KOPT-K1 (cell line): Measurements from ENCODE around the gene HOXB8.

Experiments used
- H3K27ac ChIP-seq: fragments of 200-600 bp; sonication (generic); 2 replicates; pipeline ENCODE4 v1.5.1; 2016; ENCODE audit warnings: antibody characterized with exemption, mild to moderate bottlenecking, low read depth, low read length; ENCODE audit not compliant: poor library complexity, severe bottlenecking
- H3K36me3 ChIP-seq: fragments of 200-600 bp; sonication (generic); 2 replicates; pipeline ENCODE4 v1.5.1; 2017; ENCODE audit warnings: antibody characterized with exemption, mild to moderate bottlenecking, low read length, moderate library complexity; ENCODE audit not compliant: insufficient read depth
- H3K9me3 ChIP-seq: fragments of 200-600 bp; sonication (generic); 2 replicates; pipeline ENCODE4 v1.5.1; 2017; ENCODE audit warnings: antibody characterized with exemption, low read length, mild to moderate bottlenecking; ENCODE audit not compliant: insufficient read depth, poor library complexity, severe bottlenecking

Gene HOXB8

GRCh38 chr17:48579760-48580554 lies 35.1 kb downstream of the HOXB8 start:
- H3K27ac ChIP-seq = no peak overlapping the region
- H3K9me3 ChIP-seq = no peaks in the 10 kb centered on the region
- peaks cover 9% of the 10 kb centered on the region for H3K36me3 ChIP-seq

- Histone ChIP-seq H3K9me3 (no peaks in the 10 kb centered on the region), H3K36me3 (peaks cover 11% of the 10 kb centered on the region), H3K27ac (no peak overlapping the region)
Observed at GRCh38 chr17:48579471-48579759, 35.7 kb downstream of the HOXB8 start.

GRCh38 chr17:48578616-48579470 lies 36.2 kb downstream of the HOXB8 start:
- Histone ChIP-seq H3K9me3 (no peaks in the 10 kb centered on the region), H3K27ac (peak overlapping the region; percentile 81), H3K36me3 (peaks cover 11% of the 10 kb centered on the region)

- H3K27ac ChIP-seq = peak within 1 kb of the TSS; percentile 81
- peaks cover 11% of the 10 kb centered on the region for H3K36me3 ChIP-seq
- no peaks in the 10 kb centered on the region for H3K9me3 ChIP-seq
Observed at GRCh38 chr17:48577946-48578615, 37.0 kb downstream of the HOXB8 start, which contains the start of gene HOXB4. Gene HOXB4, minus strand, starts transcription at chr17:48578350. Its CDS starts 31 bp downstream, at chr17:48578319.

- H3K36me3 ChIP-seq = peaks cover 11% of the 10 kb centered on the region
- peak overlapping the region; percentile 81 for H3K27ac ChIP-seq
- H3K9me3 ChIP-seq = no peaks in the 10 kb centered on the region
Observed at GRCh38 chr17:48577330-48577945, 37.7 kb downstream of the HOXB8 start.

- H3K36me3 ChIP-seq = peaks cover 12% of the 10 kb centered on the region
- H3K27ac ChIP-seq = peak overlapping the region; percentile 81
- no peaks in the 10 kb centered on the region for H3K9me3 ChIP-seq
Observed at GRCh38 chr17:48576479-48577309, 38.4 kb downstream of the HOXB8 start.

- H3K9me3 ChIP-seq = no peaks in the 10 kb centered on the region
- no peak overlapping the region for H3K27ac ChIP-seq
- peaks cover 20% of the 10 kb centered on the region for H3K36me3 ChIP-seq
Observed at GRCh38 chr17:48575673-48576478, 39.2 kb downstream of the HOXB8 start.

GRCh38 chr17:48575066-48575582 lies 40.0 kb downstream of the HOXB8 start:
- H3K36me3 ChIP-seq = peaks cover 27% of the 10 kb centered on the region
- H3K27ac ChIP-seq = no peak overlapping the region

GRCh38 chr17:48574505-48575065 lies 40.5 kb downstream of the HOXB8 start:
- Histone ChIP-seq H3K9me3 (no peaks in the 10 kb centered on the region), H3K27ac (no peak overlapping the region), H3K36me3 (peaks cover 32% of the 10 kb centered on the region)

More at GRCh38 chr17:48575066-48575582, 40.0 kb downstream of the HOXB8 start:
- H3K9me3 ChIP-seq = no peaks in the 10 kb centered on the region

GRCh38 chr17:48571826-48572417 lies 43.2 kb downstream of the HOXB8 start:
- Histone ChIP-seq H3K36me3 (peaks cover 35% of the 10 kb centered on the region), H3K27ac (no peak overlapping the region), H3K9me3 (no peaks in the 10 kb centered on the region)

GRCh38 chr17:48571024-48571818 lies 43.9 kb downstream of the HOXB8 start:
- peaks cover 35% of the 10 kb centered on the region for H3K36me3 ChIP-seq
- H3K27ac ChIP-seq = no peak overlapping the region
- H3K9me3 ChIP-seq = no peaks in the 10 kb centered on the region

GRCh38 chr17:48570325-48571023 lies 44.6 kb downstream of the HOXB8 start:
- no peak overlapping the region for H3K27ac ChIP-seq
- H3K36me3 ChIP-seq = peaks cover 29% of the 10 kb centered on the region
- no peaks in the 10 kb centered on the region for H3K9me3 ChIP-seq
